B cell (primary cell): Measurements from ENCODE around the gene SLC19A2. TPM values are rescaled to one million over a fixed set of nuclear protein-coding genes. Genes with fewer than 3 reads are reported as not detected.
A peak's percentile ranks its signal among the peaks of the same experiment; 100 is the strongest.

ENCODE experiments used
- ATAC-seq: fragments of 200-7000 bp; cut with Tn5 transposase; one replicate; pipeline ENCODE4 v1.10.0; 2021; ENCODE audit warnings: low read depth, mild to moderate bottlenecking, moderate number of reproducible peaks, moderate library complexity
- CTCF ChIA-PET: fragments of 350-600 bp; sonication (Branson Sonifier 250); formaldehyde crosslinking; loops from one replicate; lab custom pipeline; 2021; ENCODE audit warnings: antibody characterized with exemption, inconsistent platforms; lab: Charles Lee
- POLR2A ChIA-PET: fragments of 350-600 bp; sonication (Branson Sonifier 250); formaldehyde crosslinking; loops from one replicate; lab custom pipeline; 2021; ENCODE audit warnings: antibody characterized with exemption; lab: Charles Lee
- DNase-seq: peaks from one replicate; pipeline ENCODE4 v3.0.0; 2013
- H2AFZ ChIP-seq: 2 replicates; pipeline ENCODE4 v1.6.1; 2012; ENCODE audit warnings: mild to moderate bottlenecking, low read depth, low read length; ENCODE audit not compliant: insufficient read depth, poor library complexity, severe bottlenecking
- H3K27ac ChIP-seq, 2 donors: 1 replicate in 1 of 2; 2 replicates in 1 of 2; pipeline ENCODE4 v1.5.1; 2012 to 2013; ENCODE audit warnings: low read length in 2 of 2, mild to moderate bottlenecking in 2 of 2, moderate library complexity in 1 of 2
- H3K27me3 ChIP-seq, 4 experiments: fragments of 200-600 bp in 1 of 4; sonication (generic) in 1 of 4; replicated peaks in 1 of 4; 1 replicate in 2 of 4; 2 replicates in 2 of 4; pipeline versions ENCODE4 v1.6.1 to v1.7.0; 2013 to 2016; ENCODE audit warnings: low read length in 3 of 4, mild to moderate bottlenecking in 2 of 4, mixed read lengths in 1 of 4, moderate library complexity in 1 of 4; ENCODE audit not compliant: insufficient read depth in 4 of 4, control insufficient read depth in 3 of 4; ENCODE audit errors: control extremely low read depth in 1 of 4
- H3K36me3 ChIP-seq, 2 experiments: replicated peaks in 1 of 2; 1 replicate in 1 of 2; 2 replicates in 1 of 2; pipeline versions ENCODE4 v1.6.1 to v1.7.1; 2013; ENCODE audit warnings: low read length in 1 of 2; ENCODE audit not compliant: insufficient read depth in 2 of 2, control insufficient read depth in 1 of 2; ENCODE audit errors: control extremely low read depth in 1 of 2, extremely low read depth in 1 of 2
- H3K4me1 ChIP-seq, 2 donors: fragments of 200-600 bp in 1 of 2; sonication (generic) in 1 of 2; 1 replicate in 1 of 2; 2 replicates in 1 of 2; pipeline versions ENCODE4 v1.5.1 to v1.6.1; 2013 to 2017; ENCODE audit warnings: low read length in 2 of 2; ENCODE audit not compliant: control insufficient read depth in 2 of 2, insufficient read depth in 2 of 2
- H3K4me2 ChIP-seq: replicated peaks from 2 replicates; pipeline ENCODE3; 2012; ENCODE audit warnings: mild to moderate bottlenecking, low read depth, low read length; ENCODE audit not compliant: poor library complexity, severe bottlenecking
- H3K4me3 ChIP-seq, 5 experiments: fragments of 200-600 bp in 1 of 5; sonication (generic) in 1 of 5; 1 replicate in 3 of 5; 2 replicates in 2 of 5; pipeline versions ENCODE4 v1.5.1 to v1.7.0; 2011 to 2016; ENCODE audit warnings: low read length in 4 of 5, mild to moderate bottlenecking in 4 of 5, low read depth in 2 of 5, control low read depth in 1 of 5, moderate library complexity in 1 of 5; ENCODE audit not compliant: insufficient read depth in 1 of 5; ENCODE audit errors: control extremely low read depth in 1 of 5, extremely low read depth in 1 of 5
- H3K79me2 ChIP-seq: fragments of 200-600 bp; sonication (generic); one replicate; pipeline ENCODE4 v1.6.0; 2016; ENCODE audit warnings: low read length; ENCODE audit not compliant: control insufficient read depth, insufficient read depth
- H3K9ac ChIP-seq: fragments of 200-600 bp; sonication (generic); 2 replicates; pipeline ENCODE4 v1.6.1; 2017; ENCODE audit warnings: mild to moderate bottlenecking, low read length, moderate library complexity
- H3K9me3 ChIP-seq, 3 donors: one replicate each; pipeline versions ENCODE4 v1.6.1 to v1.7.1; 2013; ENCODE audit warnings: low read length in 2 of 3; ENCODE audit not compliant: control insufficient read depth in 2 of 3, insufficient read depth in 1 of 3; ENCODE audit errors: control extremely low read depth in 1 of 3
- H4K20me1 ChIP-seq: 2 replicates; pipeline ENCODE4 v1.6.0; 2012; ENCODE audit warnings: mild to moderate bottlenecking, low read length; ENCODE audit not compliant: insufficient read depth, control insufficient read depth, poor library complexity, severe bottlenecking
- H3K27ac Mint-ChIP-seq: one replicate; pipeline ENCODE4 v1.8.0; 2021; ENCODE audit warnings: mixed read lengths
- H3K27me3 Mint-ChIP-seq: one replicate; pipeline ENCODE4 v1.8.0; 2021; ENCODE audit warnings: mixed read lengths
- H3K4me1 Mint-ChIP-seq: one replicate; pipeline ENCODE4 v1.8.0; 2021; ENCODE audit warnings: mixed read lengths
- H3K4me3 Mint-ChIP-seq: one replicate; pipeline ENCODE4 v1.8.0; 2021; ENCODE audit warnings: mixed read lengths
- H3K9me3 Mint-ChIP-seq: one replicate; pipeline ENCODE4 v1.8.0; 2022; ENCODE audit warnings: mixed read lengths; ENCODE audit not compliant: insufficient read depth
- CTCF ChIP-seq: fragments of 200-600 bp; IDR thresholded peaks from one replicate; pipeline ENCODE4 v1.8.0; 2022; ENCODE audit warnings: antibody characterized with exemption, mild to moderate bottlenecking
- EZH2 ChIP-seq: IDR thresholded peaks from 2 replicates; pipeline ENCODE4 v1.6.1; 2012; ENCODE audit warnings: borderline replicate concordance, low read depth, mild to moderate bottlenecking, moderate library complexity, low read length; ENCODE audit not compliant: insufficient read depth, poor library complexity, severe bottlenecking
- WGBS: methylation state at CpG from one replicate; pipeline ENCODE4 v1.1.5; 2013; ENCODE audit warnings: missing lambda C conversion rate; ENCODE audit not compliant: insufficient coverage; 5-methylcytosine and 5-hydroxymethylcytosine counted together
- intact Hi-C: fragments of 100-400 bp; cut with micrococcal nuclease; formaldehyde crosslinking; loops from one replicate; pipeline ENCODE4 v1.10.0; 2022
- polyA plus RNA-seq: library from polyadenylated mRNA; depleted of rRNA; stranded (reverse); fragments of >200 nt; gene quantifications from 2 replicates; pipeline ENCODE4 v1.2.3, GENCODE V29; 2012
- total RNA-seq, 2 donors: library from RNA; stranded (reverse); fragments of 120-200 nt in 1 of 2; gene quantifications; 1 replicate in 1 of 2; 2 replicates in 1 of 2; pipeline versions ENCODE4 v1.2.3 to v1.2.4, GENCODE V29; 2013 to 2022

The SLC19A2 gene
- total and polyA plus RNA-seq, 2 donors (not counting 1 experiment from before 2014, with no cell fraction given), result 1.5 to 3.9 TPM

GRCh38 chr1:169484683-169485430, 887 bp downstream of the SLC19A2 start:
- H3K4me3 ChIP-seq, result peak overlapping the region; percentile 23 to 82 (median 72)
- no peaks in the 10 kb centered on the region for H3K36me3 ChIP-seq
- H2AFZ ChIP-seq, result peak overlapping the region; percentile 88
- H3K4me1 ChIP-seq, result peaks cover 16 to 18% of the 10 kb centered on the region in 2 donors
- peak overlapping the region; percentile 94 for H3K4me3 Mint-ChIP-seq
- no peaks in the 10 kb centered on the region for H4K20me1 ChIP-seq
- H3K4me1 Mint-ChIP-seq, result peaks cover 28% of the 10 kb centered on the region
- 13% methylated on average over 14 of the region's 15 CpGs for WGBS
- H3K27me3 ChIP-seq, result peaks cover 0 to 3% (median 0%) of the 10 kb centered on the region in 4 experiments
- no peak for TF ChIP-seq CTCF
- no peak for TF ChIP-seq EZH2
- CTCF ChIA-PET, result interaction anchor here (1.0 to 2.2 kb wide), 4 partner anchors 61 to 1142 kb away, joined by 3 to 12 read pairs (median 4); no protein-coding TSS in a partner anchor
- H3K27me3 Mint-ChIP-seq, result peaks cover 4% of the 10 kb centered on the region
- no peaks in the 10 kb centered on the region for H3K9me3 Mint-ChIP-seq
- H3K27ac ChIP-seq, result peak overlapping the region in 1 of 2 donors; percentile 82
- H3K9ac ChIP-seq, result peak overlapping the region; percentile 78
- POLR2A ChIA-PET, result no interaction called here
- H3K4me2 ChIP-seq, result peak overlapping the region; percentile 85
- intact Hi-C loops, result loop anchor here (1.0 to 5.0 kb wide), 6 partner anchors 61 to 2002 kb away; partner anchors contain the start of genes GORAB, PRRC2C and TIPRL
- peak overlapping the region; percentile 88 for H3K27ac Mint-ChIP-seq
- ATAC-seq (no peak), DNase-seq (peak; percentile 68)
- no peaks in the 10 kb centered on the region for H3K9me3 ChIP-seq
- peaks cover 11% of the 10 kb centered on the region for H3K79me2 ChIP-seq

- peaks cover under 1% of the 10 kb centered on the region for H3K27me3 Mint-ChIP-seq
- Histone ChIP-seq H3K27ac (no peak overlapping the region), H3K4me2 (peak overlapping the region; percentile 85), H3K27me3 (peaks cover 0 to 3% (median 0%) of the 10 kb centered on the region in 4 experiments), H2AFZ (no peak overlapping the region), H3K4me3 (no peak overlapping the region), H3K9me3 (no peaks in the 10 kb centered on the region), H3K79me2 (peaks cover 11% of the 10 kb centered on the region), H3K36me3 (no peaks in the 10 kb centered on the region), H3K4me1 (peaks cover 16 to 18% of the 10 kb centered on the region in 2 donors), H4K20me1 (no peaks in the 10 kb centered on the region), H3K9ac (no peak overlapping the region)
- CTCF ChIA-PET, result interaction anchor here (1.0 kb wide), 1 partner anchor 1136 kb away, joined by 4 read pairs; no protein-coding TSS in a partner anchor
- TF ChIP-seq CTCF (no peak), EZH2 (no peak)
- H3K9me3 Mint-ChIP-seq, result no peaks in the 10 kb centered on the region
- 100% methylated on average over 1 of the region's 4 CpGs for WGBS
- H3K27ac Mint-ChIP-seq, result no peak overlapping the region
- peaks cover 28% of the 10 kb centered on the region for H3K4me1 Mint-ChIP-seq
- DNase-seq, result no peak
- intact Hi-C loops, result no loop called here
- POLR2A ChIA-PET, result no interaction called here
- peak overlapping the region; percentile 33 for H3K4me3 Mint-ChIP-seq
- ATAC-seq, result no peak
Measured at GRCh38 chr1:169484101-169484500, 1.6 kb downstream of the SLC19A2 start.
